ENCODE results near the gene SYT11. TPM values are rescaled to one million over a fixed set of nuclear protein-coding genes. Genes with fewer than 3 reads are reported as not detected.

Gene SYT11
- 1.0 to 1.3 TPM (median 1.1 TPM) in 5 replicates for total RNA-seq (2022; extraction: Qiagen RNA extraction; ENCODE audit: low read depth)

GRCh38 chr1:155859234-155859829 is at the start of gene SYT11:
SYT11 (plus strand) TSS chr1:155859567; CDS start chr1:155859762, 195 bp downstream.

GRCh38 chr1:155856975-155857930 is 2.1 kb upstream of the SYT11 start, which contains the start of gene GON4L:
GON4L (minus strand) TSS chr1:155857214; CDS start chr1:155853780, 3,434 bp downstream.

GRCh38 chr1:155911156-155912055 is 52.0 kb downstream of the SYT11 start, which contains the start of gene RIT1:
RIT1 (minus strand) TSS chr1:155911349; CDS start chr1:155910761, 588 bp downstream.

GRCh38 chr1:155934097-155934935 is 74.9 kb downstream of the SYT11 start, which contains the start of gene KHDC4:
KHDC4 (minus strand) TSS chr1:155934413; CDS start chr1:155934373, 40 bp downstream.

Other genes with a start within 250 kb of the SYT11 start
- 38.7 to 45.2 TPM (median 40.7 TPM) in 5 replicates for gene MSTO1, start 249.3 kb upstream of the SYT11 start, total RNA-seq (2022; extraction: Qiagen RNA extraction; ENCODE audit: low read depth)
- 42.1 to 47.2 TPM (median 47.0 TPM) in 5 replicates for gene YY1AP1, start 170.8 kb upstream of the SYT11 start, total RNA-seq (2022; extraction: Qiagen RNA extraction; ENCODE audit: low read depth)
- 107 to 131 TPM (median 117 TPM) in 5 replicates for gene DAP3, start 170.5 kb upstream of the SYT11 start, total RNA-seq (2022; extraction: Qiagen RNA extraction; ENCODE audit: low read depth)
- gene GON4L, start 2.4 kb upstream of the SYT11 start, total RNA-seq (2022; extraction: Qiagen RNA extraction; ENCODE audit: low read depth), result 13.1 to 16.6 TPM (median 14.8 TPM) in 5 replicates
- 21.5 to 24.8 TPM (median 22.5 TPM) in 5 replicates for gene RIT1, start 51.8 kb downstream of the SYT11 start, total RNA-seq (2022; extraction: Qiagen RNA extraction; ENCODE audit: low read depth)
- 20.1 to 26.0 TPM (median 23.3 TPM) in 5 replicates for gene KHDC4, start 74.8 kb downstream of the SYT11 start, total RNA-seq (2022; extraction: Qiagen RNA extraction; ENCODE audit: low read depth)
- not detected in 5 replicates for gene RXFP4, start 82.1 kb downstream of the SYT11 start, total RNA-seq (2022; extraction: Qiagen RNA extraction; ENCODE audit: low read depth)
- gene ARHGEF2, start 119.0 kb downstream of the SYT11 start, total RNA-seq (2022; extraction: Qiagen RNA extraction; ENCODE audit: low read depth), result 37.0 to 47.9 TPM (median 45.4 TPM) in 5 replicates
- 260 to 269 TPM (median 265 TPM) in 5 replicates for gene SSR2, start 161.4 kb downstream of the SYT11 start, total RNA-seq (2022; extraction: Qiagen RNA extraction; ENCODE audit: low read depth)
- 32.7 to 44.1 TPM (median 39.4 TPM) in 5 replicates for gene UBQLN4, start 194.2 kb downstream of the SYT11 start, total RNA-seq (2022; extraction: Qiagen RNA extraction; ENCODE audit: low read depth)
- gene LAMTOR2, start 195.2 kb downstream of the SYT11 start, total RNA-seq (2022; extraction: Qiagen RNA extraction; ENCODE audit: low read depth), result 155 to 166 TPM (median 160 TPM) in 5 replicates
- not detected in 5 replicates for gene RAB25, start 201.6 kb downstream of the SYT11 start, total RNA-seq (2022; extraction: Qiagen RNA extraction; ENCODE audit: low read depth)
- 0.98 to 2.3 TPM (median 1.8 TPM) in 5 replicates for gene MEX3A, start 222.9 kb downstream of the SYT11 start, total RNA-seq (2022; extraction: Qiagen RNA extraction; ENCODE audit: low read depth)

All from A549 treated with GW870086 at 1 μM for 4 hours (cell line).